Spleen (tissue), 11 donors: ENCODE data around the gene AFAP1. TPM values are rescaled to one million over a fixed set of nuclear protein-coding genes. Genes with fewer than 3 reads are reported as not detected.

Source experiments
- DNase-seq: peaks from one replicate; pipeline ENCODE4 v3.0.0-alpha.2; 2020
- H3K27ac ChIP-seq, 8 donors: fragments of 200-600 bp; sonication (generic) in 7 of 8; 1 replicate in 4 of 8; 2 replicates in 4 of 8; pipeline versions ENCODE4 v1.5.0 to v1.8.0; 2016 to 2021; ENCODE audit warnings: inconsistent platforms in 4 of 8, mild to moderate bottlenecking in 4 of 8, moderate library complexity in 1 of 8
- H3K27me3 ChIP-seq, 7 donors: fragments of 200-600 bp; sonication (generic) in 6 of 7; replicated peaks in 1 of 7; 1 replicate in 4 of 7; 2 replicates in 3 of 7; pipeline versions ENCODE4 v1.5.0 to v1.8.0; 2016 to 2021; ENCODE audit warnings: inconsistent platforms in 3 of 7, mild to moderate bottlenecking in 1 of 7
- H3K36me3 ChIP-seq, 6 donors: fragments of 200-600 bp; sonication (generic) in 5 of 6; 1 replicate in 4 of 6; 2 replicates in 2 of 6; pipeline versions ENCODE4 v1.5.0 to v1.8.0; 2016 to 2021; ENCODE audit warnings: inconsistent platforms in 2 of 6
- H3K4me1 ChIP-seq, 6 donors: fragments of 200-600 bp; sonication (generic) in 5 of 6; 1 replicate in 3 of 6; 2 replicates in 3 of 6; pipeline versions ENCODE4 v1.5.0 to v1.8.0; 2016 to 2021; ENCODE audit warnings: inconsistent platforms in 3 of 6
- H3K4me3 ChIP-seq, 8 donors: fragments of 200-600 bp; sonication (generic) in 7 of 8; 1 replicate in 4 of 8; 2 replicates in 4 of 8; pipeline versions ENCODE4 v1.5.0 to v1.8.0; 2016 to 2021; ENCODE audit warnings: inconsistent platforms in 4 of 8, mild to moderate bottlenecking in 4 of 8, moderate library complexity in 2 of 8
- H3K9me3 ChIP-seq, 8 donors: fragments of 200-600 bp; sonication (generic) in 7 of 8; 1 replicate in 4 of 8; 2 replicates in 4 of 8; pipeline versions ENCODE4 v1.5.0 to v1.8.0; 2016 to 2021; ENCODE audit warnings: inconsistent platforms in 4 of 8
- CTCF ChIP-seq, 11 experiments: fragments of 200-600 bp in 7 of 11; fragments of 450-650 bp in 4 of 11; sonication (generic) in 4 of 11; IDR thresholded peaks in 8 of 11; conservative IDR thresholded peaks in 3 of 11; 1 replicate in 7 of 11; 2 replicates in 4 of 11; pipeline versions ENCODE4 v1.4.0 to v1.8.0; 2016 to 2021; ENCODE audit warnings: antibody characterized with exemption in 11 of 11, inconsistent platforms in 4 of 11, mild to moderate bottlenecking in 1 of 11
- POLR2A ChIP-seq, 3 donors: fragments of 450-650 bp; IDR thresholded peaks; one replicate each; pipeline ENCODE4 v1.5.1; 2017; ENCODE audit warnings: antibody characterized with exemption in 3 of 3, mild to moderate bottlenecking in 1 of 3
- POLR2AphosphoS5 ChIP-seq, 3 donors: sonication (generic); formaldehyde crosslinking; IDR thresholded peaks; one replicate each; pipeline ENCODE4 v1.5.1; 2017; ENCODE audit warnings: antibody characterized with exemption in 3 of 3
- WGBS, 5 donors: extraction: QIAGEN DNeasy Blood & Tissue Kit in 3 of 5; methylation state at CpG; one replicate each; pipeline versions ENCODE4 v1.1.5 to v1.1.7; 2013 to 2018; 5-methylcytosine and 5-hydroxymethylcytosine counted together
- intact Hi-C: fragments of 100-400 bp; cut with DNase I; formaldehyde crosslinking; loops from one replicate; pipeline ENCODE4 v1.15.0; 2023; ENCODE audit warnings: low total_unique reads
- polyA plus RNA-seq, 3 donors: library from polyadenylated mRNA; stranded (reverse); fragments of 200-250 nt; gene quantifications; one replicate each; pipeline ENCODE4 v1.2.1, GENCODE V29; 2013
- total RNA-seq, 7 donors: library from RNA; depleted of rRNA in 3 of 7; stranded (reverse); fragments of >200 nt in 3 of 7; fragmentation: NEBNext Ultra II Directional in 4 of 7; extraction: Animal tissue kit (Norgen Biotek cat#: 25700) in 4 of 7; gene quantifications; one replicate each; pipeline versions ENCODE4 v1.1.0 to v1.2.1, GENCODE V29; 2016 to 2021
- donor health status: healthy with polysubstance abuse.
- donor health status: DM: no; HTN: no; CAD: no; lungs with moderate emphysema.
- donor health status: DM: no; HTN: no; CAD: no.
- donor health status: Bipolar disorder and iron deficiency.
- donor health status: healthy.
- donor health status: DM: no; HTN: no; CAD: no.
- donor health status: DM: yes; HTN: yes; CAD: no.

AFAP1 gene
- total and polyA plus RNA-seq, 10 donors = 1.6 to 29.2 (median 12.1) TPM

DNA sequence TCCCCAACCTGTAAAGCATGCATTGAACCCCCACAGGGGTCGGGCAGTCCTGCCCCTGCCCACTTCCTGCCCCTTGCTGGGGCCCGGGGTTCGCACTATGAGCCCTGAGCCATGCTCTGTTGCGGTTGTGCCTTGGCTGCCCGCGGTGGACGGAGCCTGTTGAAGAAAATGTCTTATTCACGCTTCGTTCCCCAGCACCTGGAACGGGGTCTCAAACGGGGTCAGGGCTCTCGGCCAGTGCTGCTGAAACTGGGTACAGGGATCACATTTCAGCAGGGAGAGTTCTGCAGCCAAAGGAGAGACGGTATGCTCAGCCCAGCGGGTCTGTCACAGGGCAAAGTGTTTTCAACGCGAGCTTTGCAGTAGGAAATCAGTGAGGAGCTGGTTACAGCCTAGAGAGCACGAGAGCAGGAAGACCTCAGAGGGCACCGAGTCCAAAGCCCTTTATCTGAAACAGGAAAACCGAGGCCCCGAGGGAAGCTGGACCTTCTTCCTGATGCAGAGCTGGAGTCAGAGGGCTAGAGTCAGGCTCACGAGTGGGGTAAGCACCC lies 46.3 kb upstream of the AFAP1 start:
- WGBS, 5 donors = 14 to 27% (median 22%) methylated on average over 16 to 21 of the region's 21 CpGs
- peaks cover 0 to 50% (median 0%) of the 10 kb centered on the region in 6 donors for H3K36me3 ChIP-seq
- intact Hi-C loops = no loop called here
- no peak overlapping the region for H3K4me3 ChIP-seq
- peaks cover 0 to 15% (median 0%) of the 10 kb centered on the region in 7 donors for H3K27me3 ChIP-seq
- no peak for TF ChIP-seq POLR2A (IDR thresholded peaks at IDR 0.05)
- peak; percentile 32 to 58 (median 44) for TF ChIP-seq POLR2AphosphoS5 (IDR thresholded peaks at IDR 0.05)
- H3K4me1 ChIP-seq = peaks cover 4 to 25% (median 18%) of the 10 kb centered on the region in 6 donors
- no peak overlapping the region for H3K27ac ChIP-seq
- no peak for DNase-seq
- peaks cover 0 to 17% (median 11%) of the 10 kb centered on the region in 8 donors for H3K9me3 ChIP-seq

GRCh38 chr4:7985072-7985471 lies 45.4 kb upstream of the AFAP1 start:
- Histone ChIP-seq H3K27ac (no peak overlapping the region), H3K9me3 (peaks cover 0 to 12% (median 9%) of the 10 kb centered on the region in 8 donors), H3K27me3 (peaks cover 0 to 15% (median 0%) of the 10 kb centered on the region in 7 donors), H3K4me3 (no peak overlapping the region), H3K4me1 (peaks cover 4 to 25% (median 18%) of the 10 kb centered on the region in 6 donors), H3K36me3 (peaks cover 0 to 42% (median 0%) of the 10 kb centered on the region in 6 donors)
- DNase-seq = no peak
- 84 to 92% (median 87%) methylated on average over 11 to 12 of the region's 12 CpGs for WGBS, 5 donors
- TF ChIP-seq POLR2AphosphoS5 (IDR thresholded peaks at IDR 0.05) (no peak), CTCF (IDR thresholded peaks at IDR 0.05 in 8 of 11, conservative IDR thresholded peaks at IDR 0.05 in 3 of 11) (no peak), POLR2A (IDR thresholded peaks at IDR 0.05) (no peak)
- intact Hi-C loops = no loop called here

- Histone ChIP-seq H3K9me3 (peaks cover 0 to 6% (median 3%) of the 10 kb centered on the region in 8 donors), H3K27ac (no peak overlapping the region), H3K4me3 (no peak overlapping the region), H3K36me3 (peaks cover 0 to 35% (median 0%) of the 10 kb centered on the region in 6 donors), H3K4me1 (peaks cover 4 to 25% (median 18%) of the 10 kb centered on the region in 6 donors), H3K27me3 (peaks cover 0 to 15% (median 0%) of the 10 kb centered on the region in 7 donors)
- intact Hi-C loops = no loop called here
- TF ChIP-seq POLR2AphosphoS5 (IDR thresholded peaks at IDR 0.05) (peak in 1 of 3 donors; percentile 49), CTCF (IDR thresholded peaks at IDR 0.05 in 8 of 11, conservative IDR thresholded peaks at IDR 0.05 in 3 of 11) (no peak)
- 87 to 90% (median 88%) methylated on average over 17 to 31 of the region's 31 CpGs for WGBS, 5 donors
- no peak for DNase-seq
Observed at GRCh38 chr4:7984286-7984925, 44.7 kb upstream of the AFAP1 start.

- DNase-seq = no peak
- Histone ChIP-seq H3K27me3 (peaks cover 0 to 15% (median 0%) of the 10 kb centered on the region in 7 donors), H3K36me3 (peaks cover 0 to 35% (median 0%) of the 10 kb centered on the region in 6 donors), H3K9me3 (no peaks in the 10 kb centered on the region), H3K27ac (no peak overlapping the region), H3K4me3 (no peak overlapping the region), H3K4me1 (peaks cover 4 to 29% (median 21%) of the 10 kb centered on the region in 6 donors)
- 87 to 93% (median 92%) methylated on average over 17 of the region's 17 CpGs for WGBS, 5 donors
- TF ChIP-seq POLR2A (IDR thresholded peaks at IDR 0.05) (no peak), POLR2AphosphoS5 (IDR thresholded peaks at IDR 0.05) (no peak), CTCF (IDR thresholded peaks at IDR 0.05 in 8 of 11, conservative IDR thresholded peaks at IDR 0.05 in 3 of 11) (no peak)
- intact Hi-C loops = no loop called here
Observed at GRCh38 chr4:7983296-7983695, 43.6 kb upstream of the AFAP1 start.
